Esophagus mucosa (tissue), 1 donor: ENCODE results near the gene VPS41. TPM values are rescaled to one million over a fixed set of nuclear protein-coding genes. Genes with fewer than 3 reads are reported as not detected.
A peak's percentile ranks its signal among the peaks of the same experiment; 100 is the strongest.

Source experiments
- ATAC-seq: fragments of 200-7000 bp; cut with Tn5 transposase; one replicate; pipeline ENCODE4 v1.9.1; 2020
- total RNA-seq: library from RNA; stranded (reverse); gene quantifications from one replicate; pipeline ENCODE4 v1.2.4, GENCODE V29; 2023
- donor health status: DM: yes; HTN: yes; CAD: no.

VPS41 gene
- total RNA-seq, 1 donor from 2014 or later = 29.5 TPM

DNA sequence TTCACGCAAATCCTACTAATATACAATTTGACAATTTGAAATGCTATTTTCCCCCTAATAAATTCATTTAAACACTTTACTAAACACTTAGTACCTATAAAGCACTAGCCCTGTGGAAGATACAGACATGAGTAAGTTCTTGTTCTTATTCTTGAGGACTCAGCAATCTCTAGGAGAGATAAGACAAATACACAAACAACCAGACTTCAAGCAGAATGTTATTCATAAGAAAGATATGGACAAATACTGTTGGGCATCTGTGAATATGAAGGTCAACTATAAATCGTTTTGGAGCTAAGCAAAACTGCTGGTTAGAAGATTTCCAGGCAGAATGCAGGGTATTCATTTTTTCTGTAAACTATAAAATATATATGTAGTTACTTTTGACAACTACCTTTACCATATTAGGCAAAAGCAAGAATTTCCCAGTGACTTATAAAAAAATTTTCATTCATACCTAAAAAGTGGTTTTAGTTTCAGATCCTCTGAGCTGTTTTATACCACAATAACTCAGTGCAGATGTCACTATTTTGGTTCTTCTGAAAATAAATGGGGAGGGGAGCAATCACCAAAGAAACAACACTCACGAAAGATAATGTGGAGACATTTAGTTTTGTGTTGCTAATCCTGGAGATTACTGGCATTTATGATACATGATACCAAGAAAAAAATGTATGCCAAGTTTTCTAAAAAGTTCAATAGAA, 3.8 kb downstream of the VPS41 start:
- ATAC-seq = no peak

GRCh38 chr7:38903057-38903456, 5.9 kb downstream of the VPS41 start:
- ATAC-seq = peak; percentile 23

DNA sequence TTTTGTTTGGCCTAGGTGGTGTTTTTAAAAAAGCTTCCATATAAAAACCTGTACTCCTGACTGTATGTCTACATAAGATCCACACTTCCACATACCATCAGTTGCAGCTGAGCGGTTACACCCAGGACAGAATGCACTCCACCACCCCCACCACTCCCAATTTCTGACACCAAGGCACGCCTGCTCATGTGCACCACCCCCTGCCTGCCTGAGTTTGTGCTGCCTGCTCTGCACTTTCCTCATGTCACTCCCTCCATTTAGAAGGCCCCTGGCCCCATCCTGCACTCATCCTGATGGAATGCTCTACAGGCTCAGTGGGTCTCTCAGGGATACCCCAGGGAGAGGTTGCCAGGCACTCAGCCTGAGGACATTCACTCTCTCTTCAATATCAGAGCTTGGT, 6.5 kb downstream of the VPS41 start:
- peak; percentile 57 for ATAC-seq

GRCh38 chr7:38893061-38893460, 15.9 kb downstream of the VPS41 start:
- ATAC-seq = peak; percentile 91

DNA sequence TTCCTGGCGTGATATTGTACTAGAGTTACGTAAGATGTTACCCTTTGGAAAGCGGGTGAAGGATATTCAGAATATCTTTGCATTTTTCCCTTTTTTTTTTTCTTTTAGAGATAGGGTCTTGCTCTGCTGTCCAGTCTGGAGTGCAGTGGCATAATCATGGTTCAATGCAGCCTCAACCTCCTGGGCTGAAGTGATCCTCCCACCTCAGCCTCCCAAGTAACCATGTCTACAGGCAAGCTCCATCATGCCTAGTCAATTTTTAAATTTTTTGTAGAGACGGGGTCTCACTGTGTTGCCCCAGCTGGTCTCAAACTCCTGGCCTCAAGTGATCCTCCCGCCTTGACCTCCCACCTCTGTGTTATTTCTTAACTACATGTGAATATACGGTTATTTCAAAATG, 18.4 kb downstream of the VPS41 start:
- ATAC-seq = no peak

GRCh38 chr7:38889872-38890432, 19.0 kb downstream of the VPS41 start:
- ATAC-seq = no peak

- no peak for ATAC-seq
Observed at GRCh38 chr7:38889079-38889478, 19.9 kb downstream of the VPS41 start.

DNA sequence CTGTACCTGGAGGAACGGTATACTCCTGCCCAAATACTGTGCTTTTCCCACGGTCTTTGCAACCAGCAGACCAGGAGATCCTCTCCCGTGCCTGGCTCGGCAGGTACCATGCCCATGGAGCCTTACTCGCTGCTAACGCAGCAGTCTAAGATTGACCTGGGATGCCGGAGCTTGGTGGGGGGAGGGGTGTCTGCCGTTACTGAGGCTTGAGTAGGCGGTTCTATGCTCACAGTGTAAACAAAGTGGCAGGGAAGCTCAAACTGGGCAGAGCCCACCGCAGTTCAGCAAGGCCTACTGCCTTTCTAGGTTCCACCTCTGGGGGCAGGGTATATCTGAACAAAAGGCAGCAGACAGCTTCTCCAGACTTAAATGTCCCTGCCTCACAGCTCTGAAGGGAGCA, 22.7 kb downstream of the VPS41 start:
- no peak for ATAC-seq

DNA sequence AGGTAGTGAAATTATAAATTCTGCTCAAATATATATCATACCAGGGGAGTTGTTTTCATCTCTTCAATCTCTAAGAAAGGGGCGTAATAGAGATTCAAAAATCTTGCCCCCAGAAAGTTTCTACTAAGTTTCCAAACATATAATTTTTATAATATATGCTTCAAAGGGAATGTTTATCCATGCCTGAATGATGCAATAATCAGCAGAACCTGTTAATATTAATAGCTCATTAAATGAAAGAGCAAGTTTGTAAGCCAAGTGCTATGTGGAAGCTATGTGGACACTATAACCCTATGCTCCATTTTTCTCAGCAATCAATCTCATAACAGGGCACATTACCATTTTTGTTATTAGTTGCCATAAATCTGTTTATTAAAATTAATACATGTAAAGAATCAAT, 25.3 kb downstream of the VPS41 start:
- no peak for ATAC-seq

- no peak for ATAC-seq
Observed at GRCh38 chr7:38881947-38882684, 26.9 kb downstream of the VPS41 start.

DNA sequence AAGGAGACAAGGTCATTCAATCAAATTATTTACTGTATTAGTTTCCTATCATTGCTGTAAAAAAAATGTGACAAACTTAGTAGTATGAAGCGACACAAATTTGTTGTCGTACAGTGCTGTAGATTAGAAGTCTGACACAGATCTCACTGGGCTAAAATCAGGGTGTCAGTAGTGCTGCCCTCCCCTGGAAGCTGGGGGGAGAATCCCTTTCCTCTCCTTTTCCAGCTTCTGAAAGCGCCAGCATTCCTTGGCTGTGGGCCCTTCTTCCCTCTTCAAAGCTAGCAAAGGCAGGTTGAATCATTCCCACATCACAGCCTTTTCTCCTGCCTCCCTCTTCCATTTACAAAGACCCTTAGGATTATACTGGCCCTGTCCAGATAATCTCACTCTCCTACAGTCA, 28.0 kb downstream of the VPS41 start:
- no peak for ATAC-seq

- no peak for ATAC-seq
Observed at GRCh38 chr7:38880454-38880853, 28.5 kb downstream of the VPS41 start.

- ATAC-seq = no peak
Observed at GRCh38 chr7:38880035-38880434, 29.0 kb downstream of the VPS41 start.

GRCh38 chr7:38878694-38879457, 30.1 kb downstream of the VPS41 start:
- ATAC-seq = no peak

DNA sequence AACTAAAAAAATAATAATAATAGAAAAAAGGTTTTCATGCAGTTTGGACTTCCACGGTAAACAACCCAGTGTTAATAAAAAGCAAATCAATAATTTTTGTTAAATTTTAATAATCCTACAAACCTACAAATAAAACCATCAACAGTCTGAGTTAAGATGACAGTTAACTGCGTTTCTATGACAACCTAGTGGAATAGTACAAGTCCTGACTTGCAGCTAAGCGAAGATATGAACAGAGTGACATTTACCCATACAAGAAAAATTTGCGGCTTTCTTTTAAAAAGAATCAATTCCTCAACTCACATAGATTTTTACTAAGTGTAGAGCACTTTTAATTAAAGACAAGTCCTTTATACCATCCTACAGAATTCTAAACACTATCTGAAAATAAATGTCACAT, 35.6 kb downstream of the VPS41 start:
- no peak for ATAC-seq

DNA sequence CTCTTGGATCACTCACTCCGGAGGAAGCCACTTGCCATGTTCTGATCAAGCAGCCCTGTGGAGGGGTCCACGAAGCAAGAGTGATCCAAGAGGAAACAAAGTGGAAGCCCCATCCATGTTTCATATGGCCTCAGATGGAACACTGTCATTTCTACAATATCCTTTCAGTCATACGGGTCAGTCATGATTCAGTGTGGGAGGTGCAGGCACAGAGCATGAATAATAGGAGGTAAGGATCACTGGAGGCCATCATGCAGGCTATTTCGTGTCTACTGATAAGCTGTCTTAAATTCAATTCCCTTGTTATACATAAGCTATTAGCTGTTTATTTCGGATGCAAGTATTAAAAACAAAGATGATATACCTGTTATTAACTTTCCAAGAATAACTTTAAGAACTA, 36.8 kb downstream of the VPS41 start:
- ATAC-seq = no peak

DNA sequence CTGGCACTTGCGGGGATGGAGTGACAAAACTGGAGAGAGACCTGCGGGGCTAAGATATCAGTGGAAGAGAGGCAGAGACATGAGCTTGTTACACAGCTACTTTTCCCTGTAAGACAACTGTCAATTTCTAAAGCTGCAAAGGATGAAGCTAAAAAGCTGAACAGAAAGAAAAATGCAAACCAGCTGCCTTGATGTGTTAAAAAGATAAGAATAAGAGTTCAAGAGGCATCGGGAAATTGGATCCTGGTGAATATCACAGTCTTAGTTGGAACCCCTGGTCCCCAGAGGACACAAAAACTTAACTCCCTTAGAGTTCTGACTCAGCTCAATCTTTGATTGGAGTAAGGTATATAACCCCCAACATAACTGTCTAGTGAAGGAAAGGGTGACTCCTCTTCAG, 38.8 kb downstream of the VPS41 start:
- no peak for ATAC-seq

DNA sequence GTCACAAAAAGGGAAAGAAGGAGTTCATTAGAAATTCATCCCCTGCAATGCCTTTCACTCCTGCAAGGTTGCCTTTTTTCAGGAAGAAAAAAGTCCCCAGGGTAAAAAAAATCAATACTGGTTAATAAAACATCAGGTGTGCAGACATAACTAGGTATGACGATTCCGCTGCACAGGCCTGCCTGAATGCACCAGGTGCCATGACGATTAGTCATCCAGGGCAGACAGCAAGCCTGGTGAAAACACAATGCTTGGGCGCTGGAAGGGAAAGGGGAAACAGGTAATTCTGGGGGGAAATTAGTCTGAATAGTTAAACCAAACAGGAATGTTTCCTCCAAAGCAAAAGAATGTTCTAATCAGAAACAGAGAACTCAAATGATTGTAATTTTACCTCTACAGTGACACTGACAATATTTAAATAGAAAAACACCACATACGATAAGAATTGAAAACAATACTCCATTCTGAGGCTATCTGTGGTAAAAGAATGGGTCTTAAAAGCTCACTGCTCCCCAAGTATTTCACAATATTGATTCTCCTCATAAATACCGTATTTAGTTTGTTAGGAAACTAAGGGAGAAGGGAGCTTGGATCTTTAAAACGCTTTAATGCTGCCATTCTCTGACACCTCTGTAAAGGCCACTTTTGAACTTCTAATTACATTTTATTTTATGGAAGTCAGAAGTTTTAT, 45.2 kb downstream of the VPS41 start:
- peak; percentile 86 for ATAC-seq

DNA sequence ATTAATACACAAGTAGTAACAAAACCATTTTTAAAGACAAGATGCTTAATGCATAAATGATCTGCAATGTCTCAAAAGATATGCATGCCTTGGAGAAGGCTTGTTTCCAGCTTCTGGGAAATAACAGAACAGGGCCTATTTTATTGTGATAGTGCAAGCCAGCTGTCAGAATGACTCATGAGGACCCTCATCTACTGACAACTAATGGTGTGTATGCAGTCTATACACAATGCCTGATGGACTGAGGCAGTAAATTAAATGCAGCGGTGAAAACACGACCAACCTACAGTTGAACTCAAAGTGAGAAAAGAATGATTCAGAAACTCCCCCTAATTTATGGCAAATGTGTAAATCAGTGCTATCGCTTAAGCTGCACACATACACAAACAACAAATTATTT, 46.3 kb downstream of the VPS41 start:
- ATAC-seq = no peak

DNA sequence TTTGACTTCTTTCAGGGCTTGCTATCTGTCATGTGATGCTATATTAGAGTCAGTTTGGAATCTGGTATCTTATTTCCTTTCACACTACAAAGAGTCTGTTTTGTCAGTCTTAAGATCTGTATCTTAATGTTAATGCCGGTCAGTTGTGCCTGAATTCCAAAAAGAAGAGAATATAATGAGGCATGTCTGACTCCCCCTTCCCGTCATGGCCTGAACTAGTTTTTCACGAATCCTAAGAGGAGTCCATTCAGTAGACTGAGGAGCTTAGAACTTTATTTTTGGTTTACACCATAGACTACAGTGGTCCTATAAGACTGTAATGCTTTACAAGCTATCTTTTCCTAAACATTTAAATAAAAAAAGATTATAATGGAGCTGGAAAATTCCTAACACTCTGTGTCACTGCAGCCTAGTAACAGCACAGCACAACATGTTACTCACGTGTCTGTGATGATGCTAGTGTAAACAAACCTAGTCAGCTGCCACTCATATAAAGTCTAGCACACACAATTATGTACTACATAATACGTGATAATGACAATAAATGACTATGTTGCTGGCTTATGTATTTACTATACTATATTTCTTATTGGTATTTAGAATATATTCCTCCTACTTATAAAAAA, 50.6 kb downstream of the VPS41 start:
- peak; percentile 63 for ATAC-seq

DNA sequence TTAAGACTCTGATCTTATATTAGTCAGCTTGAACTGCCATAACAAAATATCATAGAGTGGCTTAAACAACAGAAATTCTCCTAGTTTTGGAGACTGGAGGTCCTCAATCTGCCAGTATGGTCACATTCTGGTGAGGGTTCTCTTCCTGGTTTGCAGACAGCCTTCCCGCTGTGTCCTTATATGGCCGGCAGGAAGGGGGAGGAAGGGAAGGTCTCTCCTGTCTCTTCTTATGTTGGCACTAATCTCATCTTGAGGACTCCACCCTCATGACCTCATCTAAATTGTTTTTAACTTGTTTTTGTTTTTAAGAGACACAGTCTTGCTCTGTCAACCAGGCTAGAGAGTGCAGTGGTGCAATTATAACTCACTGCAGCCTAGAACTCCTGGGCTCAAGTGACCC, 53.1 kb downstream of the VPS41 start:
- ATAC-seq = no peak

DNA sequence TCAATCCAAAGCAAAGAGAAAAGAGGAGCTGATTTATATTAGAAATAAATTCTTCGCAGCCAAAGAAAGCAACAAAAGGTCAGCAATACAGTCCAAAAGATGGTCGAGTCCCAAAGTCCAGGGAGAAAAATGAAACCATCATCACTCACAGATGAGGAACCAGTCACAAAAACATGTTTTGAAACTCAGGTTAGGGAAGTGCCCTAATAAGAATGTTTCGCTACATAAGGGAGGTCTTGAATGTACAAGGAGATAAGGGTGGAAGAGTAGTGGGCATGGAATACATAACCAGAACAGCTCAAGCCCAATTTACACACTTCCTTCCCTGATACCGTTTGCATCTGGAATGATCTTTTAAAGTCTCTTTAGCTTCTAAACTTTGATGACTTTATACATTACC, 53.6 kb downstream of the VPS41 start:
- no peak for ATAC-seq
